ENCODE data around the gene LIN9.
"Not testable (repeated sequence)": the region's sequence is repeated elsewhere in the genome, so short reads cannot be mapped to it uniquely, and the experiment has no call there.

The LIN9 gene

GRCh38 chr1:226308723-226309397 lies at the start of gene LIN9:
Gene LIN9 (minus strand): TSS chr1:226309164. CDS start chr1:226309139, 25 bp downstream.
- peak; percentile 75 to 89 (median 86) for DNase-seq

DNA sequence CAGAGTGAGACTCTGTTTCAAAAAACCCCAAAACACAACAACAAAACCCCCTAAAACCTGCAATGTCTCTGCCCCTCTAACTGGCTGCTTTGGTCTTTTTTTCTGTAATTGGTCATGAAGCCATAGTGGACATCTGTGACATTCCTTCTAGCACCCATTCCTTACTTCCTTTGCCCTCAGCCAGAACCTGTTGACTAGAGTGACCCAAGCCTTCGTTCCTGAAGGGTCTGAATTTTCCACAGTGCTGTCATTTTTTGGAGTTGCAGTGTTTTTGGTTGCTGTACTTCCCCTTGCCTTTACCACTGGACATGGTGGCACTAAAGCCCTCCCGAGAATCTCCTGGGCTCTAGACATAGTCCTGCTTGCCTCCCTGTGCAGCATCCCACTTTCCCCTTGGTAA lies 48.5 kb upstream of the LIN9 start:
- no peak for DNase-seq

- DNase-seq = no peak
Measured at GRCh38 chr1:226355669-226356551, 46.9 kb upstream of the LIN9 start.

- DNase-seq = no peak
Measured at GRCh38 chr1:226355016-226355415, 46.1 kb upstream of the LIN9 start.

DNA sequence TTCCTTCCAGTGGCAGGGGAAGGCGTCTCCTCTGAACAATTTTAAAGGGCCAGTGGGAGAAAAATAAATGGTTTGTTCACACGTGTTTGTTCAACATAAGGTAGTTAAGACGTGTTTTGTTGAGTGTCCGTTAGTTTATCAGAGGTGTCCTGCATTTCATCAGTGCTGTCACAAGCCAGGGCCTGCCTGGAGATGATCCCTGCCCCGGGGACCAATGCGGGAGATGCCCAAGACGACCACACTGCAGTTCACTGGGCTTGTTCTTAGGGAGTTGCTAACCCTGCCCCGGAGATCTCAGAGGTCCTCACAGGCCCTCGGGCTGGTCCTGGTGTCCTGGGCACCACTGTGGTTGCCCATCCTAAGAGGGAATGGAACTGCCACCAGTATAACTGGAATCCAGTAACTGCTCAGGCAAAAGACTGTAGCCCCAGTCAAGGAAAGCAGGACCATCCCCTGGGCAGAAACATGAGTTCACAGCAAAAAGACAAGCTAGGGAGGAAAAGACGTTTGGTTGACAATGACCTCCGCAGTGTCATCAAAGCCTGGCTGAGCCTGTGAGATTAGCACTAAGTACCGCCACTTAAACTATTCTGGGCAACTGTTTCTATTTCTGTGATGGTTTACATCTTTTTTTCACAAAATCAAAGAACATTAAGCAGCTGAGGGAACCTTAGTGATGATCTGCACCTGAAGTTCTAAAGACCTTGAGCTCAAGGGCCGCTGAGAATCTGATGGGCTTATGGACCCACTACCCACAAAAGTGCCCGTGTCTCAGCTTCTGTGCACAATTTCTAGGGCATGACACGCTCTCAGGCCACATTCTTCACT lies 44.9 kb upstream of the LIN9 start:
- no peak for DNase-seq

DNA sequence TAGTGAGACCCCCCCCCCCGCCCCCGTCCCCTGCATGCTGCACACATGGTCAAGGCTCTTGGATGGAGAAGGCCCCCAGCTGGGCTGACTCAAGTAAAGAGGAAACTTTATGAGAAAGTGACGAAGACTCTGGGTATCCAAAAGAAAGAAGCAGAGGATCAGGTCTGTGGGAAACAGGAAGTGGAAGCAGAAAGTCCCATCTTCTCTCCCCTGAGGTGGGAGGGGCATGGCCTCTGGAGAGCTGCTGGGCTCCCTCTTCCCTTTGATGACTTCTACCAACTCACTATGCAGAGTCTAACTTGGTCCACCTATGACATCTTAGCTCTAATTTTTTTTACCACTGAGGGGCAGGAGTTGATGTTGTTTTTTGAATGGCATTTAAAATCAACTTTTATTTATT lies 42.7 kb upstream of the LIN9 start:
- DNase-seq = no peak

GRCh38 chr1:226350519-226350865 lies 41.5 kb upstream of the LIN9 start:
- no peak for DNase-seq

DNA sequence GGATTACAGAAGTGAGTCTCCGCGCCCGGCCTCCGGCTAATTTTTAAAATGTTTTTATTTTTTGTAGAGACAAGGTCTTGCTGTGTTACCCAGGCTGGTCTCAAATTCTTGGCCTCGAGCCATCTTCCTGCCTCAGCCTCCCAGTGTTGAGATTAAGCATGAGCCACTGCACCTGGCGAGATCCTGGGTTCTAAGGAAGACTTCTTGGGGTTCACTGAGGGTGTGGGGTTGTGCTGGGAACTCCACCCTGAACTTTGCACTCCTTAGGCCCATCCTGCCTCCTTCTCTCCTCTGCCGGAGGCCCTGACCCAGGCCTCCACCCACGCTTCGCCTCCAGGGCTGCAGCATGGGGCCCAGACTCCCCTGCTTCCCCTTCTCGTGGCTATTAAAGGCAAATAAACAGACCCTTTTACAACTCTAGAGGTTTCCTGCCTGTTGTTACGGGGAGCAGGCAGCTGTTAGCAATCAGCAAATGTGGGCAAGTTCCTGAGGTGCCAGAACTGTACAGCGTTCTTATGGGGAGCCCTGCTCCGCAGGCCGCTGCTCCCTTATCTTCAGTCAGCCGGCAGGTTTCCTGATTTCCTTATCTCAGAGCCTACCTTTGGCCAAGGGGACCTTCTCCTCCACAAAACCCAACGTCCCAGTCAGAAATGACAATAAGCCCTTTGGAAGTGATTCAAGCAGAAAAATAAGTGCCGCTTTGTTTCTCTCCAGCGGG lies 41.0 kb upstream of the LIN9 start:
- DNase-seq = no peak

DNA sequence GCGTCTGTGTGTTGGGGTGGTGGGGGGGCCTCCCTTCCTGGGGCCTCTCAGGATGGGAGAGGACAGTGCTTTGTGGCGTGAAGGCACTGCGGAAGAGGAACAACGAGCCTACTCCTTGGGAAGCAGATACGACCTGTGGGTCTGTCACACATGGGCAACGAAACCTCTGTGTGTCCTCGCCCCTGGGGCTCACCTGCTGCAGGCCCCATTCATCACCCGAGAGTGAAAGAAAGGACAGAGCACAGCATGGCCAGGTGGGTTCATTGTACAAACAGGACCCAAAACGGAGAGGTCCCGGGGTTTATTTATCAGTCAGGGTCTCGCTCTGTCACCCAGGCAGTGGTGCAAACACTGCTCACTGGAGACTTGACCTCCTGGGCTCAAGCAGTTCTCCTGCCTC lies 40.1 kb upstream of the LIN9 start:
- no peak for DNase-seq

DNA sequence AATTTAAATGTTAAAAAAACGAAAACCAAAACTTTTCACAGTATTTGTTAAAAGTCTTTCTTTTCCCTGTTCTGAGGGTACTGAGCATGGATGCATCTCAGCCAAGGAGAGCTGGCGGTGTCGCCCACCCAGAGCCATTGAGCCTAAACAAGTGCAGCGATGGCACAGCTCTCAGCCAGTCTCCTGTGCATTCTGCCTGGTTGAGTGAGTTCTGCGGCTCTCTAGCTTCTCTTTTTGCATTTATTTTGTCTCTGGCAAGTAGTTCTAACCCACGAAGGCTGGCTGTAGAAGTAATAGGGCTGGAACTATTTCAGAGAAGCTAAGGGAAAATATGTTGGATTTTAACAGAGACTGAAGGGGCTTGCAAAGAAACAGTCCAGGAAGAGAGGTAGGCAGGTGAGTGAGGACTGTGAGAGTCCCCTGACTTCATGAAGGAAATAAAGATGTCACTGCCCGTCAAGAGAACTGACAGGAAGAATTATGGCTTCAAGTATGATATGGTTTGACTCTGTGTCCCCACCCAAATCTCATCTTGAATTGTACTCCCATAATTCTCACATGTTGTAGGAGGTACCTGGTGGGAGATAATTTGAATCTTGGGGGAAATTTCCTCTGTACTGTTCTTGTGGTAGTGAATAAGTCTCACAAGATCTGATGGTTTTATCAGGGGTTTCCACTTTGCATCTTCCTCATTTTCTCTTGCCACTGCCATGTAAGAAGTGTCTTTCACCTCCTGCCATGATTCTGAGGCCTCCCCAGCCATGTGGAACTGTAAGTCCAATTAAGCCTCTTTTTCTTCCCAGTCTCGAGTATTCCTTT lies 35.7 kb upstream of the LIN9 start:
- DNase-seq = no peak

DNA sequence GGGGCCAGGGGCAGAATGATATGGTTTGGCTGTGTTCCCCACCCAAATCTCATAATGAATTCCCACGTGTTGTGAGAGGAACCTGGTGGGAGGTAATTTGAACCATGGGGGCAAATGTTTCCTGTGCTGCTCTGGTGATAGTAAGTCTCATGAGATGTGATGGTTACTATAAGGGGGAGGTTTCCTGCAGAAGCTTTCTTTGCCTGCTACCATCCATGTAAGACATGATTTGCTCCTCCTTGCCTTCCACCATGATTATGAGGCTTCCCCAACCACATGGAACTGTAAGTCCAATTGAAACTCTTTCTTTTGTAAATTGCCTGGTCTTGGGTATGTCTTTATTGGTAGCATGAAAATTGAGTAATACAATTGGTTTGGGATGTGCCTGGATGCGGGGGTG lies 33.7 kb upstream of the LIN9 start:
- DNase-seq = no peak

GRCh38 chr1:226340111-226340510 lies 31.1 kb upstream of the LIN9 start:
- not testable (repeated sequence) for DNase-seq

- DNase-seq = no peak
Measured at GRCh38 chr1:226337276-226337875, 28.4 kb upstream of the LIN9 start.

DNA sequence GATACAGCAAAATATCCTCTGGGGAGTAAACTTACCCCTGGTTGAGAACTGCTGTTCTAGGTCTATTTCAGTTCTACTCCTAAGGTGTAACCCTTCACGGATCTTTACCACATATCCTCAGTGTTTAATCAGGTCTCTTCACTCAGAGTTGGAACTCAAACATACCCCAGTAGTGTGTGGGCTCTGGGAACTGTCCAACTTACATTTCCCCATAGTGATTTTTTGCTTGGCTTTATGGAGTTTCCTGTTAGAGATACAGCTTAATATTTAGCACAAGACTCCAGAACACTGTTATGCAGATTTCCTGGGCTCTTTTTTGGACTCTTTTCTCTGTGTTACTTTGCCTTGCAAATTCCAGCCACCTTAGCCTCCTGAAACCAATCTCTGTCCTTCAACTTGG lies 26.7 kb upstream of the LIN9 start:
- DNase-seq = no peak

GRCh38 chr1:226332947-226333346 lies 24.0 kb upstream of the LIN9 start:
- DNase-seq = no peak

DNA sequence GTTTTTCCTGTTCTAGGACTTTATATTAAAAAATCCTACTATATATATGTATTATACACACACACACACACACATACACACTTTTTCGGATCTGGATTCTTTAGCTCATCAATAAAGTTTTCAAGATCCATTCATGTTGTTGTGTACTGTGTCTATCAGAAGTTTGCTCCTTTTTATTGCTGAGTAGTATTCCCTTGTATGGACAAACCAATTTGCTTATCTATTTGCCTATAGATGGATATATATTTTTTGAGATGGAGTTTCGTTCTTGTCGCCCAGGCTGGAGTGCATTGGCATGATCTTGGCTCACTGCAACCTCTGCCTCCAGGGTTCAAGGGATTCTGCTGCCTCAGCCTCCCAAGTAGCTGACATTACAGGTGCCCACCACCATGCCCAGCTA lies 20.3 kb upstream of the LIN9 start:
- no peak for DNase-seq

DNA sequence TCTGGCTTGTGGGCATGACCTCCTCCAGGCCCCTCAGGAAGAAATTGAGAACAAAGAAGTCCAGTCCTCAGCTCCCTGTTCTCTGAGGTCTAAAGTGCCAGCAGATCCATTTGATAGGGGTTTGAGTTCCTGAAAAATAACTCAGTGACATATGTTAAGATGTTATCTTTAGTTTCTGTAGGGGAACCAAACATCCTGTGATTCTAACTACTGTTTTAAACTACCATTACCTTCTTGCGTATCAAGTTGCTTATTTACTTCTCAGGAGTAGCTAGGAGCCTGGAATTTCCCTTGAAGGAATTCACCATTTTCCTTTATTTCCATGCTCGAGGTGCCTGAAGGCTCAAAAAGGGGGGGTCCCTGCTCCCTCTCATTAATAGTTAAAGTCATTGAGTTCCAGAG lies 18.8 kb upstream of the LIN9 start:
- no peak for DNase-seq

- no peak for DNase-seq
Measured at GRCh38 chr1:226325178-226325577, 16.2 kb upstream of the LIN9 start.

DNA sequence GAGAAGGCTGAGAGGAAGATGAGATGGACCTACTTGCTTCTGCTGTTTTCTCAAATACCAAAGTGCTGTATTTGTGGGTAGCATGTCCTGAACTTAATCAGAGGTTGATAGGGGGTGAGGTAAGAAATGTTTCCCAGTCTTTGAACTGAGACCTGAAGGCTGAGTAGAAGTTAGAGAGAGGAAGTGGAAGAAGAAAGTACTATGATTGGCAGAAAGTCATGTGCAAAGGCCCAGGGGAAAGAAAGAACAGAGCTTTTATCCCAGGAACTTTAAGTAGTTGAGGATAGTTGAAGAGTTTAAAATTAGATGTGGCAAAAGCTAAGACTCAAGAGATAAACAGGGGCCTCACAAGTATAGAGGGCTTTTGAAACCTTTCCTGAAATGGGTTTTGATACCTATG lies 15.5 kb upstream of the LIN9 start:
- no peak for DNase-seq

DNA sequence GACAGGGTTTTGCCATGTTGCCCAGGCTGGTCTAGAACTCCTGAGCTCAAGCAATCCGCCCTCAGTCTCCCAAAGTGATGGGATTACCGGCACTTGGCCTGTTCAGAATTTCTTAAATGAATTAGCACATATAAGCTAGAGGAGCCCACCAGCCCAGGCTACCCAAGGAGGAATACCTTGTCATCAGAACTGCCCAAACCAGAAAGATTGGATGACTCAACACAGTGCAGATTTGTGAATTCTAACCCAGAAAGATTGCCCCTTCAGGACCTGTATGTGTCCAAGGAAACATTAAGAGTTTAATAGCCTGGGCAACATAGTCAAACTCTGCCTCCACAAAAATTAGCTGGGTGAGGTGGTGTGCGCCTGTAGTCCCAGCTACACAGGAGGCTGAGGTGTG lies 14.0 kb upstream of the LIN9 start:
- DNase-seq = no peak

- DNase-seq = no peak
Measured at GRCh38 chr1:226320930-226321329, 12.0 kb upstream of the LIN9 start.

GRCh38 chr1:226318471-226318870 lies 9.5 kb upstream of the LIN9 start:
- DNase-seq = no peak

Measured in stimulated activated naive CD4-positive, alpha-beta T cell (primary cell).